Sigmoid colon (tissue), 3 donors: Measurements from ENCODE around the gene KRTAP12-3.

Experiments used
- POLR2A ChIP-seq, 2 donors: fragments of 450-650 bp; IDR thresholded peaks; one replicate each; pipeline ENCODE4 v1.6.1; 2016; ENCODE audit warnings: antibody characterized with exemption in 2 of 2, mild to moderate bottlenecking in 2 of 2, moderate library complexity in 2 of 2
- TF ChIP-seq, protein P1 (sequence below), 4 experiments: fragments of 450-650 bp in 3 of 4; fragments of 200-600 bp in 1 of 4; IDR thresholded peaks; one replicate each; pipeline ENCODE4 v1.5.1; 2016 to 2019; ENCODE audit warnings: antibody characterized with exemption in 4 of 4, mild to moderate bottlenecking in 3 of 4, moderate library complexity in 2 of 4

DNA sequence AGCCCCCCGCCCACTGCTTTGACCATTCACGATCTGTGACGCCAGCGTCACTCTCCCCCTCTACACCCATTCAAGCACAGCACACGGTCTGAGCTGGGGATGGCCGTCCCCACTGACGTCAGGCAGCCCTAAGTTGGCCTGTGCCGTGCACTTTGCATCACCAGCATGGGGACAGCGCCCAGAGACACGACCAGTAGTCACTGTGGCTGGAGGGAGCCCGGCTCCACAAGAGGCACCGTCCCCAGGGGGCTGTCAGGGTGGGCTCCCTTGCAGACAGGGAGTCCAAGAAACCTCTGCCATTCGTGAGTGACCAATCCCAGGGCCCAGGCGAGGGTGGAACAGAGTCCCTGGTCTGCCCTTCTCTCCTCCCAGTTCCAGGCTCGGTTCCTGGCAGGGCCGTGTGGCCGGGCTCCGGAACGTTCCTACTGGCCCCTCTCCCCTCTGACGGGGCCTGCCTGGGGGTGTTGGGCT is 43.5 kb upstream of the KRTAP12-3 start:
- TF ChIP-seq, protein P1, sequence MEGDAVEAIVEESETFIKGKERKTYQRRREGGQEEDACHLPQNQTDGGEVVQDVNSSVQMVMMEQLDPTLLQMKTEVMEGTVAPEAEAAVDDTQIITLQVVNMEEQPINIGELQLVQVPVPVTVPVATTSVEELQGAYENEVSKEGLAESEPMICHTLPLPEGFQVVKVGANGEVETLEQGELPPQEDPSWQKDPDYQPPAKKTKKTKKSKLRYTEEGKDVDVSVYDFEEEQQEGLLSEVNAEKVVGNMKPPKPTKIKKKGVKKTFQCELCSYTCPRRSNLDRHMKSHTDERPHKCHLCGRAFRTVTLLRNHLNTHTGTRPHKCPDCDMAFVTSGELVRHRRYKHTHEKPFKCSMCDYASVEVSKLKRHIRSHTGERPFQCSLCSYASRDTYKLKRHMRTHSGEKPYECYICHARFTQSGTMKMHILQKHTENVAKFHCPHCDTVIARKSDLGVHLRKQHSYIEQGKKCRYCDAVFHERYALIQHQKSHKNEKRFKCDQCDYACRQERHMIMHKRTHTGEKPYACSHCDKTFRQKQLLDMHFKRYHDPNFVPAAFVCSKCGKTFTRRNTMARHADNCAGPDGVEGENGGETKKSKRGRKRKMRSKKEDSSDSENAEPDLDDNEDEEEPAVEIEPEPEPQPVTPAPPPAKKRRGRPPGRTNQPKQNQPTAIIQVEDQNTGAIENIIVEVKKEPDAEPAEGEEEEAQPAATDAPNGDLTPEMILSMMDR (IDR thresholded peaks at IDR 0.05) = no peak
- TF ChIP-seq POLR2A (IDR thresholded peaks at IDR 0.05) = no peak
